ENCODE results near the gene SAMD4A.

SAMD4A gene

GRCh38 chr14:54690887-54691286, 124.0 kb downstream of the SAMD4A start:
- peaks cover 7% of the 10 kb centered on the region for H3K36me3 Mint-ChIP-seq
- H3K4me1 Mint-ChIP-seq = peaks cover 25% of the 10 kb centered on the region
- H3K4me3 Mint-ChIP-seq = no peak overlapping the region
- no peaks in the 10 kb centered on the region for H3K27me3 Mint-ChIP-seq
- ATAC-seq (ENCODE audit: low read depth) (no peak), DNase-seq (ENCODE audit: low spot score in 2 of 2) (no peak)
- peak overlapping the region; percentile 48 for H3K27ac Mint-ChIP-seq
- no peaks in the 10 kb centered on the region for H3K9me3 Mint-ChIP-seq

GRCh38 chr14:54691525-54692283, 124.8 kb downstream of the SAMD4A start:
- Mint-ChIP-seq H3K9me3 (no peaks in the 10 kb centered on the region), H3K4me1 (peaks cover 25% of the 10 kb centered on the region), H3K4me3 (no peak overlapping the region), H3K27me3 (no peaks in the 10 kb centered on the region), H3K27ac (no peak overlapping the region), H3K36me3 (peaks cover 7% of the 10 kb centered on the region)
- ATAC-seq (ENCODE audit: low read depth) = no peak
- DNase-seq (ENCODE audit: low spot score in 2 of 2) = peak; percentile 14

DNA sequence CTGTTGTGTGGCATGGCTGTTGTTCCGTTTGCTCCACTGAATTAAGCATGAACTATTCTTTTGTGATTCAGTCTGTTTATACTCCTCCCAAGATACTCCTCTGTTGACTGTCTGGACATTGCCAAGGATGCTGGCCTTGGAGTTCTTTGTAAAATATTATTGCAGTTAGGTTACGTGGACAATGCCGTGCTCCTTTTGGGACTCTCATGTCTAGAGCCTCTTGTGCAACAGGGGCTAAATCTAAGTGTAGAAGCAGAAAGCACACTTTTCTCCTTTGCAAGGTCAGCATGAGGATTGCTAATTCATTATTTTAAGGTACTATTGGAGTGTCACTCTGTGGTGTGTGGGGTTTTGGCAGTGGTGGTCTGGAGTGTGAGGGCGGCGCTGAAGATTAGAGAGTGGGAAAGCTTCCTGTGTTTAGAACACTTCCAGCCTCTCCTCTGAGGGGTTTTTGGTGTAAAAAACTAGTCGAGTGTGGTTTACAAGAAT, 125.4 kb downstream of the SAMD4A start:
- Mint-ChIP-seq H3K4me1 (peaks cover 21% of the 10 kb centered on the region), H3K9me3 (no peaks in the 10 kb centered on the region), H3K36me3 (peaks cover 7% of the 10 kb centered on the region), H3K4me3 (no peak overlapping the region), H3K27ac (no peak overlapping the region), H3K27me3 (no peaks in the 10 kb centered on the region)
- no peak for DNase-seq (ENCODE audit: low spot score in 2 of 2)
- ATAC-seq (ENCODE audit: low read depth) = no peak

GRCh38 chr14:54693761-54694160, 126.8 kb downstream of the SAMD4A start:
- H3K27me3 Mint-ChIP-seq = no peaks in the 10 kb centered on the region
- ATAC-seq (ENCODE audit: low read depth) (no peak), DNase-seq (ENCODE audit: low spot score in 2 of 2) (no peak)
- no peak overlapping the region for H3K4me3 Mint-ChIP-seq
- no peak overlapping the region for H3K27ac Mint-ChIP-seq
- H3K36me3 Mint-ChIP-seq = peaks cover 7% of the 10 kb centered on the region
- H3K4me1 Mint-ChIP-seq = peaks cover 21% of the 10 kb centered on the region
- no peaks in the 10 kb centered on the region for H3K9me3 Mint-ChIP-seq

DNA sequence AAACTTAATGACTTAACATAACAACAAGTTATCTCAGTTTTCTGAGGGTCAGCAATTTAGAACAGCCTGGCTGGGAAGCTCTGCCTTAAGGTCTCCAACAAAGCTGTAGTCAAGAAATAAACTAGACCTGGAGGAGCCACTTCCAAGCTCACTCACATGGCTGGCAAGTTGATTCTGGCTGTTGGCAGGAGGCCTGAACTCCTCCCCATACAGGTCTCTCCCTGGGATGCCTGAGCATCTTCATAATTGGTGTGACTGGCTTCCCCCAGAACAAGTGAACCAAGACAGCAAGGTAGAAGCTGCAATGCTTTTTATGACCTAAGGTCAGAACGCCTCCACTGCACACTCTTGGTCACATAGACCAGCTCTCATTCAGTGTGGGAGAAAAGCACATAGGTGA, 128.3 kb downstream of the SAMD4A start:
- H3K4me3 Mint-ChIP-seq = no peak overlapping the region
- no peaks in the 10 kb centered on the region for H3K27me3 Mint-ChIP-seq
- DNase-seq (ENCODE audit: low spot score in 2 of 2) = no peak
- no peaks in the 10 kb centered on the region for H3K9me3 Mint-ChIP-seq
- peaks cover 17% of the 10 kb centered on the region for H3K4me1 Mint-ChIP-seq
- ATAC-seq (ENCODE audit: low read depth) = no peak
- H3K36me3 Mint-ChIP-seq = peaks cover 7% of the 10 kb centered on the region
- H3K27ac Mint-ChIP-seq = no peak overlapping the region

DNA sequence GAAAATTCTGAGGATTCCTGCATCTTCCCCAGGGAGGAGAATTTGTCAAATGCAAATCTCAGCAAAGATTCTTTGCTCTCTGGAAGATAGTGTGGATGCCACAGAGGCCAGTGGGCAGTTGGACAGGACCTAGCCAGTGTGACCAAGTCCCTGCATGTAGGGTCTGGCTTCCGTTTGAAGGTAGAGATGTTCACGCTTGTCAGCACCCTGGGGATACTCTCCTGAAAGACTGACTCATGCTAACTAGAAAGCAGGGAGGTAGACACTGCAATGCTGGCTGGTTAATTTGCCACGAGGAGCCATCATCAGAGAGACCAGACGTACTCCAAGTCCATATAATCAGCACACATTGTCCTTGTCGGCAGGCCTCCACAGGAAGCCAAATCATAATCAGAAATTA, 130.1 kb downstream of the SAMD4A start:
- Mint-ChIP-seq H3K27me3 (no peaks in the 10 kb centered on the region), H3K4me3 (no peak overlapping the region), H3K27ac (no peak overlapping the region), H3K9me3 (no peaks in the 10 kb centered on the region), H3K4me1 (peaks cover 12% of the 10 kb centered on the region), H3K36me3 (peaks cover 7% of the 10 kb centered on the region)
- ATAC-seq (ENCODE audit: low read depth) (no peak), DNase-seq (ENCODE audit: low spot score in 2 of 2) (no peak)

DNA sequence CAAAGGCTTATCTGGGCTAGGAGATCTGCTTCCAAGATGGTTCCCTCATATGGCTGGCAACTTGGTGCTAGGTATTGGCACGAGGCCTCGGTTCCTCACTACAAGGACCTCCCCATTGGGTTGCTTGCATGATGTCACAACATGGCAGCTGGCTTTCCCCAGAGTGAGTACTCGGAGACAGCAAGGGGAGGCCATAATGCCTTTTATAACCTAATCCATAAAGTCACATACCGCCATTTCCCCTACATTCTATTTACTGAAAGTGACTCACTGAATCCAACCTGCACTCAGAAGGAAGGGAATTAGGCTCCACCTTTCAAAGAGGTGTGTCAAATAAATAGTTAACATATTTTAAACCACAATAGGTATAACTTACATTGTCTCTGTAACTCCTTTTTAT, 130.9 kb downstream of the SAMD4A start:
- ATAC-seq (ENCODE audit: low read depth) (no peak), DNase-seq (ENCODE audit: low spot score in 2 of 2) (no peak)
- Mint-ChIP-seq H3K36me3 (peaks cover 12% of the 10 kb centered on the region), H3K9me3 (no peaks in the 10 kb centered on the region), H3K27ac (no peak overlapping the region), H3K4me1 (peaks cover 12% of the 10 kb centered on the region), H3K27me3 (no peaks in the 10 kb centered on the region), H3K4me3 (no peak overlapping the region)

DNA sequence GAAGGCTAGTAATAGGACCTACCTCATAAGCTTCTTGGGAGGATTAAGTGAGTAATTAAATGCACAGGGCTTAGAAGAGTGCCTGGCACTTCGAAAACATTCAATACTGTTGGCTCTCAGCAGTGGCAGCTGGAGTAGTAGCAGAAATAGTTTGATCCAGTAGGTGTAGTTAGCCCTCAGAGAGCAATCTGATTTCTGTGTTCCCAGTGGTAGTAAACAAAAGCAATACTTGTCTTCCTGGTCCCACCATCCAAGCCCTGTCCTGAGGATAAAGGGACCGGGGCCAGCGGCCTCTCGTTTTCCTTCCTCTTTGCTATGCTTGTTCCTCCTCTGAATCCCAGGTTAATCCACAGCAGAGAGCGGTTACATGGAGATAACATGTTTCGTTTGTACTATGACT, 131.6 kb downstream of the SAMD4A start:
- no peaks in the 10 kb centered on the region for H3K27me3 Mint-ChIP-seq

GRCh38 chr14:54698966-54699530, 132.1 kb downstream of the SAMD4A start:
- H3K27me3 Mint-ChIP-seq = no peaks in the 10 kb centered on the region
- no peak overlapping the region for H3K4me3 Mint-ChIP-seq
- H3K9me3 Mint-ChIP-seq = no peaks in the 10 kb centered on the region
- no peak for DNase-seq (ENCODE audit: low spot score in 2 of 2)
- no peak for ATAC-seq (ENCODE audit: low read depth)
- no peak overlapping the region for H3K27ac Mint-ChIP-seq
- H3K36me3 Mint-ChIP-seq = peaks cover 9% of the 10 kb centered on the region
- peaks cover 4% of the 10 kb centered on the region for H3K4me1 Mint-ChIP-seq

More for the DNA sequence above, 131.6 kb downstream of the SAMD4A start:
- DNase-seq (ENCODE audit: low spot score in 2 of 2) (no peak), ATAC-seq (ENCODE audit: low read depth) (no peak)
- Mint-ChIP-seq H3K4me3 (no peak overlapping the region), H3K9me3 (no peaks in the 10 kb centered on the region), H3K4me1 (peaks cover 10% of the 10 kb centered on the region), H3K27ac (no peak overlapping the region), H3K36me3 (peaks cover 12% of the 10 kb centered on the region)

DNA sequence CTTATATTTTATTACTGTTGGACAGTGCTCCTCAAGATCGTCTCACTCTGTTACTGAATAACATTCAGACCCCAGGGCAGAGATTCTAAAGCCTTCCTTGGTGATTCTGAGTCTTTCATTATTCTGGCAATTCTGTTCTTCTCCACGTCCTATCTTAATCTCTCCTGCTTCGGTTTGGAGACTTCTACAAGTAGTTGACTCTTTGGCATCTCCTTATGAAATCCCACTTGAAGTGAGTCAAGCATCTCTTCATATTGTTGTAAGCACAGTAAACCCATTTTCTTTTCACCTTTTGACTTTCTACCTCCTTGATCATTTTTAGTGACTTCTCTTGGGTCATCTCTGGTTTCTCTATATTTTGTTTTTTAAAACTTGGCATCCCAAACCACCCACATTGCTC, 132.8 kb downstream of the SAMD4A start:
- H3K27me3 Mint-ChIP-seq = no peaks in the 10 kb centered on the region
- H3K9me3 Mint-ChIP-seq = no peaks in the 10 kb centered on the region
- no peak overlapping the region for H3K4me3 Mint-ChIP-seq
- H3K27ac Mint-ChIP-seq = no peak overlapping the region
- no peaks in the 10 kb centered on the region for H3K4me1 Mint-ChIP-seq
- H3K36me3 Mint-ChIP-seq = peaks cover 5% of the 10 kb centered on the region
- no peak for ATAC-seq (ENCODE audit: low read depth)
- no peak for DNase-seq (ENCODE audit: low spot score in 2 of 2)

- no peaks in the 10 kb centered on the region for H3K9me3 Mint-ChIP-seq
- ATAC-seq (ENCODE audit: low read depth) (no peak), DNase-seq (ENCODE audit: low spot score in 2 of 2) (no peak)
- peaks cover 5% of the 10 kb centered on the region for H3K36me3 Mint-ChIP-seq
- H3K4me3 Mint-ChIP-seq = no peak overlapping the region
- no peaks in the 10 kb centered on the region for H3K4me1 Mint-ChIP-seq
- H3K27ac Mint-ChIP-seq = no peak overlapping the region
- H3K27me3 Mint-ChIP-seq = no peaks in the 10 kb centered on the region
Observed at GRCh38 chr14:54700717-54701116, 133.8 kb downstream of the SAMD4A start.

GRCh38 chr14:54702014-54702491, 135.1 kb downstream of the SAMD4A start:
- no peaks in the 10 kb centered on the region for H3K9me3 Mint-ChIP-seq
- DNase-seq (ENCODE audit: low spot score in 2 of 2) (no peak), ATAC-seq (ENCODE audit: low read depth) (no peak)
- peaks cover 4% of the 10 kb centered on the region for H3K4me1 Mint-ChIP-seq
- no peak overlapping the region for H3K4me3 Mint-ChIP-seq
- H3K27me3 Mint-ChIP-seq = no peaks in the 10 kb centered on the region
- H3K27ac Mint-ChIP-seq = peak overlapping the region; percentile 36
- H3K36me3 Mint-ChIP-seq = peaks cover 9% of the 10 kb centered on the region

- Mint-ChIP-seq H3K36me3 (peaks cover 9% of the 10 kb centered on the region), H3K9me3 (no peaks in the 10 kb centered on the region), H3K27ac (peak overlapping the region; percentile 36), H3K4me1 (peaks cover 4% of the 10 kb centered on the region), H3K27me3 (no peaks in the 10 kb centered on the region), H3K4me3 (no peak overlapping the region)
- no peak for DNase-seq (ENCODE audit: low spot score in 2 of 2)
- no peak for ATAC-seq (ENCODE audit: low read depth)
Observed at GRCh38 chr14:54702492-54702891, 135.6 kb downstream of the SAMD4A start.

DNA sequence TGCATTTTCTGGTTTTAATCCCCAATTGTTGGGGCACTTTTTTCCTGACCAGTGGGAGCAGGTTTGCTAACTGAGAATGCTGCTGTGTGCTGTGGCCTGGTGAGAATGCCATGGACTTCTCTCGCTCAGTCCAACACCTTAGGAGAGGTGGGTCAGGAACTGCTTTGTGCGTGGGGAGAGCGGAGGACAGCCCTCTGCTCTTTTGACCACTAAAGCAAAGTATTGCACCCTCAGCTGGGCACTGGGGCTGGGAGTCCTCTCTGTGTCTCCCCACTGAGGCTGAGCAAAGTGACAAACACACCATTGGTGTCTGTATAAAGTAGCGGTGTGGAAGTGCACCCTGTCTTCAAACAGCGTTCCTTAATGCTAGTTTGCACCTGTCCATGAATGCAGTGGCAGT, 136.2 kb downstream of the SAMD4A start:
- Mint-ChIP-seq H3K9me3 (no peaks in the 10 kb centered on the region), H3K27me3 (no peaks in the 10 kb centered on the region), H3K36me3 (peaks cover 9% of the 10 kb centered on the region), H3K4me1 (peaks cover 4% of the 10 kb centered on the region), H3K4me3 (no peak overlapping the region), H3K27ac (no peak overlapping the region)
- ATAC-seq (ENCODE audit: low read depth) (no peak), DNase-seq (ENCODE audit: low spot score in 2 of 2) (no peak)

DNA sequence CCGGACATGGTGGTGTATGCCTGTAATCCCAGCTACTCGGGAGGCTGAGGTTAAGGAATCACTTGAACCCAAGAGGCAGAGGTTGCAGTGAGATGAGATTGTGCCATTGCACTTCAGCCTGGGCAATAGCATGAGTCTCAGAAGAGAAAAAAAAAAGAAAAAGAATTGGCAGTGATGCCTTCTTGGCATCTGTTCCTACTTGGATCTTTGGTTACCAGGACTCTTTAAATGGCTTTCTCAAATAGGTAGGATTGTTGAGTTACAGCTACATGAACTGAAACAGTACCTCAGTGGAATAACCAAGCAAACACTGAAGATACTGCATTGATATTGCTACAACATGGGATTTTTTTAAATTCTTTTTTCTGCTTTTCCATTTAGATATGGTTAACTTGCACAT, 136.8 kb downstream of the SAMD4A start:
- no peaks in the 10 kb centered on the region for H3K27me3 Mint-ChIP-seq
- DNase-seq (ENCODE audit: low spot score in 2 of 2) = no peak
- peaks cover 9% of the 10 kb centered on the region for H3K36me3 Mint-ChIP-seq
- ATAC-seq (ENCODE audit: low read depth) = no peak
- no peak overlapping the region for H3K4me3 Mint-ChIP-seq
- peaks cover 4% of the 10 kb centered on the region for H3K4me1 Mint-ChIP-seq
- no peak overlapping the region for H3K27ac Mint-ChIP-seq
- no peaks in the 10 kb centered on the region for H3K9me3 Mint-ChIP-seq

Measured in memory B cell (primary cell).